Parathyroid adenoma (tissue), 2 donors: Measurements from ENCODE around the gene GAS6.

Experiments used
- H2AFZ ChIP-seq: fragments of 300-600 bp; sonication (generic); one replicate; pipeline ENCODE4 v1.7.0; 2017; ENCODE audit warnings: antibody characterized with exemption, mild to moderate bottlenecking
- H3K27ac ChIP-seq: fragments of 300-600 bp; sonication (generic); one replicate; pipeline ENCODE4 v1.7.0; 2017
- H3K27me3 ChIP-seq: fragments of 300-600 bp; sonication (generic); one replicate; pipeline ENCODE4 v1.7.0; 2017; ENCODE audit warnings: low read length; ENCODE audit not compliant: control insufficient read depth, insufficient read depth
- H3K36me3 ChIP-seq: fragments of 300-600 bp; sonication (generic); one replicate; pipeline ENCODE4 v1.7.0; 2017; ENCODE audit warnings: low read length; ENCODE audit not compliant: control insufficient read depth, insufficient read depth
- H3K4me1 ChIP-seq: fragments of 300-600 bp; sonication (generic); one replicate; pipeline ENCODE4 v1.7.0; 2017; ENCODE audit warnings: control low read depth
- H3K4me2 ChIP-seq: fragments of 300-600 bp; sonication (generic); one replicate; pipeline ENCODE4 v1.7.0; 2017; ENCODE audit warnings: low read length
- H3K4me3 ChIP-seq: fragments of 300-600 bp; sonication (generic); one replicate; pipeline ENCODE4 v1.7.0; 2017; ENCODE audit warnings: low read depth, low read length
- H3K79me2 ChIP-seq: fragments of 300-600 bp; sonication (generic); one replicate; pipeline ENCODE4 v1.7.0; 2017; ENCODE audit warnings: control low read depth
- H3K9ac ChIP-seq: fragments of 300-600 bp; sonication (generic); one replicate; pipeline ENCODE4 v1.7.0; 2017; ENCODE audit warnings: mild to moderate bottlenecking
- H3K9me3 ChIP-seq: fragments of 300-600 bp; sonication (generic); one replicate; pipeline ENCODE4 v1.7.0; 2017; ENCODE audit warnings: low read length; ENCODE audit not compliant: control insufficient read depth
- TF ChIP-seq, protein P1 (sequence below): fragments of 300-600 bp; sonication (generic); IDR thresholded peaks from one replicate; pipeline ENCODE4 v1.7.0; 2017; ENCODE audit warnings: antibody characterized with exemption, mild to moderate bottlenecking
- donor health status: primary hyperparathyroidism.

The GAS6 gene

GRCh38 chr13:113786262-113786841, 77.5 kb downstream of the GAS6 start:
- Histone ChIP-seq H3K9ac (no peak overlapping the region), H3K27me3 (no peaks in the 10 kb centered on the region), H3K27ac (no peak overlapping the region), H2AFZ (no peak overlapping the region), H3K4me3 (no peak overlapping the region), H3K9me3 (no peaks in the 10 kb centered on the region), H3K4me2 (no peak overlapping the region), H3K36me3 (no peaks in the 10 kb centered on the region), H3K79me2 (no peaks in the 10 kb centered on the region), H3K4me1 (no peaks in the 10 kb centered on the region)
- TF ChIP-seq, protein P1, sequence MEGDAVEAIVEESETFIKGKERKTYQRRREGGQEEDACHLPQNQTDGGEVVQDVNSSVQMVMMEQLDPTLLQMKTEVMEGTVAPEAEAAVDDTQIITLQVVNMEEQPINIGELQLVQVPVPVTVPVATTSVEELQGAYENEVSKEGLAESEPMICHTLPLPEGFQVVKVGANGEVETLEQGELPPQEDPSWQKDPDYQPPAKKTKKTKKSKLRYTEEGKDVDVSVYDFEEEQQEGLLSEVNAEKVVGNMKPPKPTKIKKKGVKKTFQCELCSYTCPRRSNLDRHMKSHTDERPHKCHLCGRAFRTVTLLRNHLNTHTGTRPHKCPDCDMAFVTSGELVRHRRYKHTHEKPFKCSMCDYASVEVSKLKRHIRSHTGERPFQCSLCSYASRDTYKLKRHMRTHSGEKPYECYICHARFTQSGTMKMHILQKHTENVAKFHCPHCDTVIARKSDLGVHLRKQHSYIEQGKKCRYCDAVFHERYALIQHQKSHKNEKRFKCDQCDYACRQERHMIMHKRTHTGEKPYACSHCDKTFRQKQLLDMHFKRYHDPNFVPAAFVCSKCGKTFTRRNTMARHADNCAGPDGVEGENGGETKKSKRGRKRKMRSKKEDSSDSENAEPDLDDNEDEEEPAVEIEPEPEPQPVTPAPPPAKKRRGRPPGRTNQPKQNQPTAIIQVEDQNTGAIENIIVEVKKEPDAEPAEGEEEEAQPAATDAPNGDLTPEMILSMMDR = no peak

- TF ChIP-seq, protein P1 = no peak
- no peaks in the 10 kb centered on the region for H3K27me3 ChIP-seq
- H2AFZ ChIP-seq = no peak overlapping the region
- no peak overlapping the region for H3K4me2 ChIP-seq
- H3K27ac ChIP-seq = no peak overlapping the region
- H3K4me3 ChIP-seq = no peak overlapping the region
- no peaks in the 10 kb centered on the region for H3K4me1 ChIP-seq
- H3K79me2 ChIP-seq = no peaks in the 10 kb centered on the region
- no peak overlapping the region for H3K9ac ChIP-seq
- H3K36me3 ChIP-seq = no peaks in the 10 kb centered on the region
- no peaks in the 10 kb centered on the region for H3K9me3 ChIP-seq
These were observed 78.5 kb downstream of the GAS6 start for GRCh38 chr13:113785051-113786010.

GRCh38 chr13:113784645-113785024, 79.2 kb downstream of the GAS6 start:
- Histone ChIP-seq H2AFZ (no peak overlapping the region), H3K27me3 (no peaks in the 10 kb centered on the region), H3K79me2 (no peaks in the 10 kb centered on the region), H3K4me3 (no peak overlapping the region), H3K4me1 (no peaks in the 10 kb centered on the region), H3K9me3 (no peaks in the 10 kb centered on the region), H3K4me2 (no peak overlapping the region), H3K27ac (no peak overlapping the region), H3K9ac (no peak overlapping the region), H3K36me3 (no peaks in the 10 kb centered on the region)
- TF ChIP-seq, protein P1 = no peak

GRCh38 chr13:113783966-113784644, 79.8 kb downstream of the GAS6 start:
- H3K4me3 ChIP-seq = no peak overlapping the region
- no peaks in the 10 kb centered on the region for H3K9me3 ChIP-seq
- H3K27ac ChIP-seq = no peak overlapping the region
- no peaks in the 10 kb centered on the region for H3K79me2 ChIP-seq
- H3K27me3 ChIP-seq = no peaks in the 10 kb centered on the region
- H3K9ac ChIP-seq = no peak overlapping the region
- no peaks in the 10 kb centered on the region for H3K4me1 ChIP-seq
- H3K36me3 ChIP-seq = no peaks in the 10 kb centered on the region
- H3K4me2 ChIP-seq = no peak overlapping the region
- TF ChIP-seq, protein P1 = no peak
- no peak overlapping the region for H2AFZ ChIP-seq
